Bronchial epithelial cell (primary cell): Measurements from ENCODE around the gene FAIM2. TPM values are rescaled to one million over a fixed set of nuclear protein-coding genes. Genes with fewer than 3 reads are reported as not detected.

Source experiments
- DNase-seq: peaks from one replicate; pipeline ENCODE4 v3.0.0-alpha.2; 2010; ENCODE audit warnings: low read depth
- FAIRE-seq: peaks from 2 replicates; lab custom pipeline; 2011; peaks lifted over from hg19 to GRCh38; lab: Jason Lieb, UNC
- H3K27me3 ChIP-seq: 2 replicates; pipeline ENCODE4 v1.5.1; 2011; ENCODE audit warnings: low read length; ENCODE audit not compliant: control insufficient read depth, insufficient read depth
- H3K36me3 ChIP-seq: 2 replicates; pipeline ENCODE4 v1.5.1; 2011; ENCODE audit warnings: low read length; ENCODE audit not compliant: control insufficient read depth, insufficient read depth
- H3K4me3 ChIP-seq: 2 replicates; pipeline ENCODE4 v1.5.1; 2011; ENCODE audit warnings: mild to moderate bottlenecking, low read depth, low read length, control low read depth
- CTCF ChIP-seq: IDR thresholded peaks from 2 replicates; pipeline ENCODE4 v1.5.1; 2011; ENCODE audit warnings: mild to moderate bottlenecking, moderate library complexity, low read length, control low read depth, inconsistent platforms; ENCODE audit not compliant: insufficient read depth, severe bottlenecking
- total RNA-seq: library from RNA; depleted of rRNA; stranded (reverse); fragments of >200 nt; gene quantifications from 2 replicates; pipeline ENCODE4 v1.2.1, GENCODE V29; 2014

FAIM2 gene
- total RNA-seq, 1 donor from 2014 or later: 0.53 TPM

GRCh38 chr12:49911213-49911605 is 7.5 kb upstream of the FAIM2 start:
- DNase-seq (no peak), FAIRE-seq (no peak)
- Histone ChIP-seq H3K27me3 (no peaks in the 10 kb centered on the region), H3K4me3 (no peak overlapping the region), H3K36me3 (no peaks in the 10 kb centered on the region)
- TF ChIP-seq CTCF: no peak

GRCh38 chr12:49910331-49911212 is 6.9 kb upstream of the FAIM2 start:
- Histone ChIP-seq H3K36me3 (no peaks in the 10 kb centered on the region), H3K4me3 (no peak overlapping the region), H3K27me3 (no peaks in the 10 kb centered on the region)
- FAIRE-seq (no peak), DNase-seq (no peak)
- no peak for TF ChIP-seq CTCF

GRCh38 chr12:49909826-49910225 is 6.1 kb upstream of the FAIM2 start:
- H3K36me3 ChIP-seq: no peaks in the 10 kb centered on the region
- no peak overlapping the region for H3K4me3 ChIP-seq
- TF ChIP-seq CTCF: no peak
- DNase-seq (peak; percentile 90), FAIRE-seq (no peak)
- no peaks in the 10 kb centered on the region for H3K27me3 ChIP-seq

- Histone ChIP-seq H3K36me3 (no peaks in the 10 kb centered on the region), H3K27me3 (peaks cover 1% of the 10 kb centered on the region), H3K4me3 (no peak overlapping the region)
- FAIRE-seq: no peak
- TF ChIP-seq CTCF: no peak
- no peak for DNase-seq
Observed at GRCh38 chr12:49909356-49909755, 5.7 kb upstream of the FAIM2 start.

GRCh38 chr12:49907352-49907751 is 3.7 kb upstream of the FAIM2 start:
- no peak for TF ChIP-seq CTCF
- H3K36me3 ChIP-seq: no peaks in the 10 kb centered on the region
- peaks cover 9% of the 10 kb centered on the region for H3K27me3 ChIP-seq
- no peak overlapping the region for H3K4me3 ChIP-seq
- FAIRE-seq (no peak), DNase-seq (no peak)
